ENCODE measurements around the gene KDELR1.

KDELR1 gene

DNA sequence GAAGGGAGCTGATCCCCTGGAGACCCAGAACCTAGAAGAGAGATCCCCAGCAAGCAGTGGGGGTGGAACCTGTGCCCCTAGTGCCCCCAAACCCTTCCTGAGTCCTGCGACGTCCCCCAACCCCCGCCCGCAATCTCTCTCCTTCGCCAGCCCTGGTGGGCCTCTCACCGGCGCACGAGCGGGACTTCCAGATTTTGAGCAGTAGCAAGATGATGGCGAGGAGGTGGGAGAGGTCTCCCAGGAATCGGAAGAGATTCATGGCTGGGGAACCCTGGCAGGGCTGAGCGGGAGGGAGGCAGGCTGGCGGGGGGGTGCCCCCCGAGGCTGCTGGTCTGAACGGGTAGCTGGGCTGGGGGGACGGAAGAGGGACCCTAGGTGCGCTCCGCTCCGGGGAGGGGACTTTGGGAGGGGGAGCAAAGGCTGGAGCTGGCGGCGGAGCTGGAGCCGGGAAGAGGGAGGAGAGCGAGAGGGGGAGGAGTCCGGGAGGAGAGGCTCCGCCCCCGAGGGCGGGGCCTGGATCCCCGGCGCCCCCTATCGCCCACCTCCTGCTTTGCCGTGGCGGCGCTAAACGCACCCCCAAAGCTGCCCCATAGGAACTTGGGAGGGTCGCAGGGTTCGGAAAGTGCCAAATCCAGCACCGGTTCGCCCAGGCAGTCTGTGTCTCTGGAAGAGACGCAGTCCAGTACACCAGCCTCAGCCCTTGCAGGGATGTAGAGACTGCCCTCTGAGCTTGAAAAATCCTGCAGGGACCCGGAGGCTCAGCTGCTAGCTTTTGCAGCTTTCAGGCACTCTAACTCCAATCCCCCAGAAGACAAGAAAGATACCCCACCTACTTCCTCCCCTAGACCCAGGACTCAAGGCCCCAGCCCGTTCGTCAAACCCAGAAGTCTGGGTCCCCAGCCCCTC lies at the start of gene KDELR1:
KDELR1 (minus strand) TSS at position 452 of the 906 bp plus-strand sequence; CDS start at position 259, 193 bp downstream.
- DNase-seq (ENCODE audit: low spot score), result peak; percentile 82

DNA sequence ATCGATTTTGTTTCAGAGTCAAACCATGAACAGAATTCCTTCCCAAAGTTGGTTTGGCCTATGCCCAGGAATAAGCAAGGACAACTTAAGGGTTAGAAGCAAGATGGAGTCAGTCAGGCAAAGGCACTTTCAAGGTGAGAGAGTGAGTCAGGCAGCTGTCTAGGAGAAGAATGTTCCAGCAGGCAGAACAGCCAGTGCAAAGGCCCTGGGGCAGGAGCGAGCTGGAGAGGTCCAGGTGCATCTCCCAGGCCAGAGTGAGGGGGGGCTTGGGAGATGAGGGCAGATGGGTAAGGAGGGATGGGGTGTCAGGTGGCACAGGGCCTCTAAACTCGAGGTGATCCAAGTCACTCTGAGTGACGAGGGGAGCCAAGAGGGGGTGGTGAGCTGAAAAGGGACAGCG lies 45.2 kb upstream of the KDELR1 start:
- no peak for DNase-seq (ENCODE audit: low spot score)

DNA sequence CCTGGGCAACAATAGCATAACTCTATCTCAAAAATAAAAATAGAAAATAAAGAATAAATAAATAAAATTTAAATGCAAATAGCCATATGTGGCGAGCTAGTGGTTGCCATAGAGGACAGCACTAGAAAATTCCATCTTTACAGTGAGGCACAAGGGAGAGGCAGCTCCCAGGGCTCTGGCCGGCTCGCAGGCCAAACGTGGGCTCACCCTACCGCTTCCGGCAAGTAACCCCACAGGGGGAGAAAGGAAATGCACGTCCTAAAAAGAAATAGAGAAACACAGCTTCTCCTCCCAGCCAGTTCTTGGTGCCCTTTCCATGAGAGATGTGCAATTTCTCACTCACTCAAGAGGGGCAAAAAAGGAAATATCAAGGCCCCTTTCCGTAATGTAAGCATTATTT lies 42.0 kb upstream of the KDELR1 start:
- no peak for DNase-seq (ENCODE audit: low spot score)

DNA sequence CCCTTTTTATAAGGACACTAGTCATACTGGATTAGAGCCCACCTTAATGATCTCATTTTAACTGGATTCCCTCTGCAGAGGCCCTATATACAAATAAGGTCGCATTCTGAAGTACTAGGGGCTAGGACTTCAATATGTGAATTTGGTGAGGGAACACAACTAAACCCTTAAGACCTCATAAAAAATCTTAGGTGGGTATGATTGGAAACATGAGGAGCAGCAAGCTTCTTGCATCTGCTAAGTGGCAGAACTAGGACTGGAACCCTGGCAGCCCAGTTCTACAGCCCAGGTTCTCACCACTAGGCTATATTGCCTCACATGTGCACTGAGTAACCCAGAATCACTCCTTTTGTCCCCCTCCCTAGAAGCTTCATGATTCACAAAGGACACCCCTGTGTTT lies 37.3 kb upstream of the KDELR1 start:
- DNase-seq (ENCODE audit: low spot score), result no peak

DNA sequence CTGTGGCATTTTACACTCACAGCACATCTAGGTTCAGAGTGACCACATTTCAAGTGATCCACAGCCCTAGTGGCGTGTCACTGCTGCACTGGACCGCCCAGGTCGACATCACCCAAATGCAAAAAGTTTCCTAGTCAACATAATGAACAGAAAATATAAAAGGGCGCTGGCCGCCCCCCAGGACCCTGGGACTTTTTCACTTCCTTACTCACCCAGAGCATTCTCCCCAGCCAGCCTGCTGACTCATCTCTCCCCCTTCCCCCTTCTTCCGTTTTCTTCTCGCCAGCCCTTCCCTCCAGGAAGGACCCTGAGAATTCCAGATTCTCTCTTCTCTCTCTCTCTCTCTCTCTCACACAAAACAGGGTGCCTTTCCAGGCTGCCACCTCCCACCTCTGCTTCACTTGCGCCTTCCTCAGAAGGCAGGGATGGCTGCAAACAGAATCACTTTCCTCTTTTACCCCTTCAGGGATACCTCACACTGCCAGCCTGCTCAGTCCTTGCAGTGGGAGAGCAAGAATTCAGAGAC lies 33.4 kb upstream of the KDELR1 start:
- DNase-seq (ENCODE audit: low spot score), result no peak

GRCh38 chr19:48421548-48421947 lies 30.2 kb upstream of the KDELR1 start:
- no peak for DNase-seq (ENCODE audit: low spot score)

GRCh38 chr19:48419158-48419920 lies 28.0 kb upstream of the KDELR1 start:
- peak; percentile 65 for DNase-seq (ENCODE audit: low spot score)

DNA sequence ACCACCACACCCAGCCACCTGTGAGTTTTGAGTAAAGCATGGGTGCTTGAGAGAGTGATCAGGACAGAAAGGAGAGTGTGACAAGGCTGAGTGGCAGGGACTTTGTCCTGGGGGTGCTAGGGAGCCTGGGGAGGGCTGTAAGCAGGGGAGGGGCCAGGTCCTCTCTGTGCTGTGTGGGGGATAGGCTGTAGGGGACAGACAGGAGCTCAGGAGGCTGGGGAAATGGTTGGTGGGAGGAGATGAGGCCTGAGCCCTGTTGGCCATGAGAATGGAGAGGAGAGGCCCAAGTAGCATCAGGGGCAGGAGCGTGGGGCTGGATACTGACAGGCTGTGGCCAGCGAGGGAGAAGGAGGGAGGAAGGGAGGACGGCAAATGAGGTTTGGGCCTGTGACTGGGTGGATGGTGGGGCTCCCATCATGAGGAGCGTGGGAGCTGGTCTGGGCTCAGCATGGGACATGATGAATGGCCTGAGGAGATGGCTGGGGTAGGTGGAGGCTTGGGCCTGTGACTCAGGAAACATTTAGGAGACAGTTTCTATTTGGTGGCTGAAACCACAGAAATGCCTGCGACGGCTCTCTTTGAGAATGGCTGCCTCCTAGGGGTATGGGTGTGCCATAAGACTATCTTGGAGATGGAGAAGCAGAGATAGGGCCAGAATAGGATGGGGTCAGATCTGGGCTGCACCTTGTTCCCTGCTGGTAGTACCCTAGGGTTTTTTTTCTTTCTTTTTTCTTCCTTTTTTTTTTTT lies 27.1 kb upstream of the KDELR1 start:
- DNase-seq (ENCODE audit: low spot score), result peak; percentile 35

DNA sequence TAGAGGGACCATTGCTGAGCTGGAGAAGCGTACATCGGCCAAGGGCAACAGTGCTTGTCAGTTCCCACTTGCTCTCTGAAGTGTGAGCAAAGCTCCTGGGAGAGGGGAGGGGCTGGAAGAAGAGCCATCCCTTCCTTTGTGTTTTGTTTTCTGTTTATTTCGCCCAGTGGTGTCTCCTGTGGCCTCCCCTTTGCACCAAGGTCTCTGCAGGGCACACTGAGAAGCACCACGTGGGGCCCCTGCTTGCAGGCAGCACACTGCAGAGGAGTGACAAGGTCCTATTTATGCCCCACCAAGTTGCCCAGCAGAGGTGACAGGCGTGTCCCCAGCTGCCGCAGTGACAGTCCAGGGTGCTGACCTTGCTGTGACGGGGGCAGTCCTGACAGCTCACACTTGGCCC lies 26.1 kb upstream of the KDELR1 start:
- no peak for DNase-seq (ENCODE audit: low spot score)

DNA sequence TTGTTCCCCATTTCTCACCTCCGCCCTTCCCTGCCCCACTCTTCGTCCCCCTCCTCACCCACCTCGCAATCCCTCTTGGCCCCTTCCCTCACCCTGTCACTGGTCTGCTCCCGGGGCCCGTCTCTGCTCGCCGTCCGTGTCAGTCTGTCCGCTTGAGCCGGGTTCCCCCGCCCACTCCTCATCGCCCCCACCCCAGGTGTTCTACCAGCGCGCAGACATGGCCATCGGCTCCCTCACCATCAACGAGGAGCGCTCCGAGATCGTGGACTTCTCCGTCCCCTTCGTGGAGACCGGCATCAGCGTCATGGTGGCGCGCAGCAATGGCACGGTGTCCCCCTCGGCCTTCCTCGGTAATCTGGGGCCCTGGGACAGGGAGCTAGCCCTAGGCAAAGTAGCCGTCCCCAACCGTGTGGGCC lies 24.5 kb upstream of the KDELR1 start:
- no peak for DNase-seq (ENCODE audit: low spot score)

DNA sequence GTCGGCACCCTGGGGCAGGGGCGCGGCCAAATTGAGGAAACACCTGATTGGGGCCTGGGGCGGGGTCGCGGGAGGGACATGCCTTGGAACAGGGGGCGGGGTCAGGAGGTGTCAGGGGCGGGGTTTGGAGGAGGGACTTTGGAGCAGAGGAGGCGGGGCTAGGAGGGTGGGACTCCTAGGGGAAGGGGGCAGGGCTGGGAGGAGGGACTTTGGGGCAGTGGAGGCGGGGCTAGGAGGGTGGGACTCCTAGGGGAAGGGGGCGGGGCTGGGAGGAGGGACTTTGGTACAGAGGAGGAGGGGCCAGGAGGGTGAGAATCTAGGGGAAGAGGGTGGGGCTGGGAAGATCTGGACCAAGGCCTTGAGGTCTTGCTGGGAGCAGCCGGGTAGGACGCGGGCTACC lies 24.0 kb upstream of the KDELR1 start:
- DNase-seq (ENCODE audit: low spot score), result peak; percentile 49

GRCh38 chr19:48413879-48414587 lies 22.7 kb upstream of the KDELR1 start:
- DNase-seq (ENCODE audit: low spot score), result no peak

GRCh38 chr19:48405850-48406249 lies 14.5 kb upstream of the KDELR1 start:
- no peak for DNase-seq (ENCODE audit: low spot score)

DNA sequence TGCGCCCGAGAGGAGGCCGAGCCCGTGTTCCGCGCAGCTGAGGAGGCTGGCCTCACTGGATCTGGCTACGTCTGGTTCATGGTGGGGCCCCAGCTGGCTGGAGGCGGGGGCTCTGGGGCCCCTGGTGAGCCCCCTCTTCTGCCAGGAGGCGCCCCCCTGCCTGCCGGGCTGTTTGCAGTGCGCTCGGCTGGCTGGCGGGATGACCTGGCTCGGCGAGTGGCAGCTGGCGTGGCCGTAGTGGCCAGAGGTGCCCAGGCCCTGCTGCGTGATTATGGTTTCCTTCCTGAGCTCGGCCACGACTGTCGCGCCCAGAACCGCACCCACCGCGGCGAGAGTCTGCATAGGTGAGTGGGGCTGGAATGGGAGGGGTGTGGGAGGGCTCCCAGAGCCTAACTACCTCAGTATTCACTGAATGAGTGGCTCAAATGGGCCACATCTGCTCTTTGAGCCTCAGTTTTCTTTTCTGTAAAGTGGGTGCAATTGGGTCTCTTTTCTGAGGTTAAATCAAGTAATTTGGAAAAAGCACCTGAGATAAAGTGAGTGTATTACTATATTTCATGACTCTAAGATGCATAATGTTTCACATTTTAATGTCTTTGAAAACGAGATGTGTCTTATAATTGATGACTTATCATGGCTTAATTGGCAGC lies 13.8 kb upstream of the KDELR1 start:
- no peak for DNase-seq (ENCODE audit: low spot score)

- peak; percentile 77 for DNase-seq (ENCODE audit: low spot score)
Observed at GRCh38 chr19:48403606-48404005, 12.3 kb upstream of the KDELR1 start.

GRCh38 chr19:48401287-48401686 lies 9.9 kb upstream of the KDELR1 start:
- DNase-seq (ENCODE audit: low spot score), result no peak

DNA sequence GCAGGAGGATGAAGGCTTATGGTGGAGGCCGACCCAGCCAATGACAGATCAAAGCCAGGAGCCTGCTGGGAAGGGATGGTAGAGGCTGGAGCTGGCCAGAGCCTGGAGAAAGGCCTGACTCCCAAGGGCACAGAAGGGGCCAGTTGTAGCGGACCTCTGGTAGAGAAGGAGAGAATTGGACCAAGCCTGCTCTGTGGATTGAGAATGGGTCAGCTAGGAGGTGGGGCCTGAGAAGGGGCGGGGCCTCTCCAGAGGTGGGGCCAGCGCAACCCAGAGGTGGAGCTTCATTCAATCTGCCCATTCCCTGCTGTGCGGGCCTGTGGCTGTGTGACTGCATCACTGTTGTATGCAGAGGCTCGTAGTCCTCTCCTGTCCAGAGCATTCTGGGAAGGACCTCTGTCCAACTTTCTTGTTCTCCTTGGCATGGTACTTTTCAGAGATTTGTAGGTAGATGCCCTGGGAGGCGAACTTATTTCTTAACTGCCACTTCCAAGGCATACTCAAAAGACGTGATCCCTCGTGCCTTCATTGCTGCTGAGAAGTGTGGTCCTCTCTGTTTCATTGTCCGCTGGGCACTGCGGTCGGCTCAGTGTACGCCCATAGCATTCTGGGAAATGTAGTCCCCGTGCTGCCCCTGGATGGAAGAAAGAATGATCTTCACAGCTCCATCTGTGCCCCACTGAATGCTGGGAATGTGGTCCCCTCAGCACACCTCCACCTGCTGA lies 8.8 kb upstream of the KDELR1 start:
- DNase-seq (ENCODE audit: low spot score), result peak; percentile 50

GRCh38 chr19:48398375-48399235 lies 7.3 kb upstream of the KDELR1 start:
- DNase-seq (ENCODE audit: low spot score), result peak; percentile 61

DNA sequence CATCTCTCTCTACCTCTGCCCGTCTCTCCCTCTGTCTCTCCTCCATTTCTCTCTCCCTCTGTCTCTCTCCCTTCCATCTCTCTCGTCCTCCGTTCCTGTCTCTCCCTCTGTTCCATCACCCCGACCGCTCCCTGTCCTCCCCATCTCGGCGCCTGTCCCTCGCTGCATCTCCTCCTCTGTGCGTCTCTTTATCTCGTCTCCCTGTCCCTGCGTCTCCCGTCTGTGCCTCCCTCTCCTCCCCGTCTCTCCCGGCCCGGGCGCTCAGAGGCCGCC lies 6.7 kb upstream of the KDELR1 start:
- no peak for DNase-seq (ENCODE audit: low spot score)
